ENCODE measurements around the gene CYGB. TPM values are rescaled to one million over a fixed set of nuclear protein-coding genes. Genes with fewer than 3 reads are reported as not detected.

The CYGB gene
- total and polyA plus RNA-seq, 9 of the 15 experiments (the other 6 are each of a cell fraction or from before 2014, with no cell fraction given), result 0.08 to 0.95 (median 0.18) TPM; not detected in 5

DNA sequence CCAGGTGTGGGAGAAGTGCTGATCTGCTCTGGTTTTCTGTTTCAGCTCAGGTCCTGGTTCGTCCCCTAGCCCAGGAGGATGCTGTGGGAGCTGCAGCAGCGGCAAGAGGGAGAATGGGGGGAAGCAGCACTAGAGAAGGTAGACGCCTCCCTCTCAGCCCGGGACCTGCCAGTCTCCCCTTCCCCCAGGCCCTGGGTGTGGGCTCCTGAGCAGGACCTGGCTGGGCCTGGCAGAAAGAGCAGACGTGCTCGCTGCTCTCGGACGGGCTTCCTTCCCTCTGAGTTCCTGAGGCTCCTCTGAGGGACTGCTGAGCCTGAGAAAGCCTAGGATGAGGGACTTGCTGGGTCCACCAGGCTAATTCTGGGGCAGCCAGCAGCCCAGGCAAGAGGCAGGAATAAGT is 5.5 kb upstream of the CYGB start (continued):
- TF ChIP-seq MTF1 (CRISPR knock-in tag; IDR thresholded peaks at IDR 0.05; ENCODE audit: borderline replicate concordance), result no peak

- WGBS (ENCODE audit: insufficient coverage, low coverage, missing lambda C conversion rate), result 53% methylated on average over 10 of the region's 10 CpGs
- no TSS peak for BruUV-seq (replicated peaks)
Measured at GRCh38 chr17:76542566-76542971, 5.1 kb upstream of the CYGB start.

More at GRCh38 chr17:76542566-76542971, 5.1 kb upstream of the CYGB start:
- ATAC-seq (no peak), FAIRE-seq (no peak), DNase-seq (ENCODE audit: extremely low read depth in 1 of 4, low spot score in 3 of 4) (no peak)
- Histone ChIP-seq H4K20me1 (replicated peaks; ENCODE audit: control insufficient read depth, insufficient read depth, low read length) (no peaks in the 10 kb centered on the region), H3K9ac (ENCODE audit: insufficient read depth in 1 of 2, low read depth in 2 of 2, low read length in 2 of 2) (peak overlapping the region in 1 of 2 experiments; percentile 60; a peak in 1 of 4 replicates), H3K79me2 (ENCODE audit: control insufficient read depth, insufficient read depth, low read length) (no peaks in the 10 kb centered on the region), H3K4me2 (ENCODE audit: insufficient read depth, low read length) (no peak overlapping the region), H3K4me1 (replicated peaks in 1 of 2; ENCODE audit: control insufficient read depth in 2 of 2, insufficient read depth in 2 of 2, low read length in 2 of 2) (peaks cover 11 to 65% of the 10 kb centered on the region in 2 experiments; a peak in 4 of 5 replicates), H3K9me3 (replicated peaks; ENCODE audit: control insufficient read depth, insufficient read depth, low read depth, low read length) (no peaks in the 10 kb centered on the region), H3K4me3 (no peak overlapping the region), H2AFZ (ENCODE audit: low read depth, low read length) (no peak overlapping the region), H3K36me3 (ENCODE audit: control insufficient read depth, insufficient read depth, low read length) (no peaks in the 10 kb centered on the region), H3K9me1 (ENCODE audit: control insufficient read depth, insufficient read depth, low read length) (no peaks in the 10 kb centered on the region), H3K27me3 (ENCODE audit: control insufficient read depth in 2 of 2, insufficient read depth in 2 of 2, low read length in 2 of 2) (no peaks in the 10 kb centered on the region), H3K27ac (ENCODE audit: extremely low read depth, low read depth, low read length) (no peak overlapping the region)
- ChIA-PET POLR2A (interaction anchor here (0.6 to 1.0 kb wide), 3 partner anchors 36 to 641 kb away, joined by 3 to 4 read pairs (median 4); no protein-coding TSS in a partner anchor), CTCF (ENCODE audit: low intra/inter-chr PET ratio) (no interaction called here)
- in situ Hi-C loops (cut with MboI), result no loop called here
- intact Hi-C loops (cut with micrococcal nuclease), result no loop called here
- TF ChIP-seq ZSCAN32 (CRISPR knock-in tag; IDR thresholded peaks at IDR 0.05), result no peak
- TF ChIP-seq RBM14 (IDR thresholded peaks at IDR 0.05; ENCODE audit: borderline replicate concordance, insufficient read depth, low read depth, low read length), result no peak
- TF ChIP-seq ZNF324 (CRISPR knock-in tag; IDR thresholded peaks at IDR 0.05), result no peak
- TF ChIP-seq GATAD2A (IDR thresholded peaks at IDR 0.05), result no peak

Measured in K562 (cell line).